GM10248 (cell line): Measurements from ENCODE around the gene IRF2BP2.
"Not testable (repeated sequence)": the region's sequence is repeated elsewhere in the genome, so short reads cannot be mapped to it uniquely, and the experiment has no call there.

Source experiments
- CTCF ChIA-PET: fragments of 300-600 bp; sonication (Branson Sonifier 250); formaldehyde crosslinking; extraction: SDS; loops from one replicate; lab custom pipeline; 2021; ENCODE audit warnings: antibody characterized with exemption; lab: Yijun Ruan, JAX
- POLR2A ChIA-PET: fragments of 350-650 bp; sonication (Branson Sonifier 250); formaldehyde crosslinking; extraction: SDS; loops from one replicate; lab custom pipeline; 2020; ENCODE audit warnings: antibody characterized with exemption; lab: Yijun Ruan, JAX
- DNase-seq: peaks from one replicate; pipeline ENCODE4 v3.0.0; 2012; ENCODE audit errors: extremely low spot score
- TF ChIP-seq, protein P1 (sequence below): IDR thresholded peaks from 2 replicates; pipeline ENCODE4 v1.5.1; 2012; ENCODE audit warnings: mild to moderate bottlenecking, low read depth; ENCODE audit errors: extremely low read depth, missing control alignments, control extremely low read depth

The IRF2BP2 gene

DNA sequence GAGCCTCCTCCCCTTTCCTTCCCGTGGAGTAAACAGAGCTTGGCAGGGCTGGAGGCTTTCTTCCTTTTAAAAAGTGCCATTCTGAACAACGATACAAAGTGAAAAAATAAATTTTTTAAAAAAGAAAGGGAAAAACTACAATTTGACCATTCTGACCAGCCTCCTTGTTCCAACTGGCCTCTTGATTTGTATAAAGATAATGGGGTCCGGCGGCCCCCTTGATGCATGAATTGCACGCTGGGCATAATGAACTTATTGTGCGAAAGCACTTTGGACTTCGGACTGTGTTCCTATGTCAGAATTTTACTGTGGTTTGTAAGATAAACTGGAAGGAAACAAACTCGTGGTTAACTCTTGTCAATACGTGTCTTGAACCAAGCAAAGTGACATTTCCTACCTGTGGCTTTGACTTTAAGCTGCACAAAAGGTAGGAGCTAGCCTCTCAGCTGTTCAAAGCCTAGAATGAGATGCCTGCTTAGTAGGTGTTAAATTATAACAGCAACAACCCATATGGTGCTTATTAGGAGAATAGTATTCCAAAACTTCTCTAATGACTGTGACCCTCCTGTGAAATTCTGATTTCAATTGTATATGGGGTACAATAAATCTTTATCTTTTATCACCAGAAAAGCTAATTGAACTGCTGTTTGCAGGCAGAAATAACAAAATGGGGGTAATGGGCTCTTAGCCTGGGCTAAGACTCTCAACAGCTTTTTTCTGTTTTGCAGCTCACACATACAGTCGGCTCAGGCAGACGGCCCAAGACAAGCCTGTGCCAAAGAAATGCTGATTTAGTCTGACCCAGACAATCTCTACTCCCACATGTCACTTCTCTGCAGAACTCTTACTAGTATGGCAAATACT is 9.3 kb downstream of the IRF2BP2 start:
- POLR2A ChIA-PET = interaction anchor here (0.6 to 2.6 kb wide), 6 partner anchors 10 to 479 kb away, joined by 3 to 20 read pairs (median 4); partner anchors contain the start of gene IRF2BP2
- CTCF ChIA-PET = interaction anchor here (0.7 to 1.5 kb wide), 4 partner anchors 11 to 483 kb away, joined by 3 to 4 read pairs (median 4); no protein-coding TSS in a partner anchor
- DNase-seq = no peak
- TF ChIP-seq, protein P1, sequence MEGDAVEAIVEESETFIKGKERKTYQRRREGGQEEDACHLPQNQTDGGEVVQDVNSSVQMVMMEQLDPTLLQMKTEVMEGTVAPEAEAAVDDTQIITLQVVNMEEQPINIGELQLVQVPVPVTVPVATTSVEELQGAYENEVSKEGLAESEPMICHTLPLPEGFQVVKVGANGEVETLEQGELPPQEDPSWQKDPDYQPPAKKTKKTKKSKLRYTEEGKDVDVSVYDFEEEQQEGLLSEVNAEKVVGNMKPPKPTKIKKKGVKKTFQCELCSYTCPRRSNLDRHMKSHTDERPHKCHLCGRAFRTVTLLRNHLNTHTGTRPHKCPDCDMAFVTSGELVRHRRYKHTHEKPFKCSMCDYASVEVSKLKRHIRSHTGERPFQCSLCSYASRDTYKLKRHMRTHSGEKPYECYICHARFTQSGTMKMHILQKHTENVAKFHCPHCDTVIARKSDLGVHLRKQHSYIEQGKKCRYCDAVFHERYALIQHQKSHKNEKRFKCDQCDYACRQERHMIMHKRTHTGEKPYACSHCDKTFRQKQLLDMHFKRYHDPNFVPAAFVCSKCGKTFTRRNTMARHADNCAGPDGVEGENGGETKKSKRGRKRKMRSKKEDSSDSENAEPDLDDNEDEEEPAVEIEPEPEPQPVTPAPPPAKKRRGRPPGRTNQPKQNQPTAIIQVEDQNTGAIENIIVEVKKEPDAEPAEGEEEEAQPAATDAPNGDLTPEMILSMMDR = no peak

DNA sequence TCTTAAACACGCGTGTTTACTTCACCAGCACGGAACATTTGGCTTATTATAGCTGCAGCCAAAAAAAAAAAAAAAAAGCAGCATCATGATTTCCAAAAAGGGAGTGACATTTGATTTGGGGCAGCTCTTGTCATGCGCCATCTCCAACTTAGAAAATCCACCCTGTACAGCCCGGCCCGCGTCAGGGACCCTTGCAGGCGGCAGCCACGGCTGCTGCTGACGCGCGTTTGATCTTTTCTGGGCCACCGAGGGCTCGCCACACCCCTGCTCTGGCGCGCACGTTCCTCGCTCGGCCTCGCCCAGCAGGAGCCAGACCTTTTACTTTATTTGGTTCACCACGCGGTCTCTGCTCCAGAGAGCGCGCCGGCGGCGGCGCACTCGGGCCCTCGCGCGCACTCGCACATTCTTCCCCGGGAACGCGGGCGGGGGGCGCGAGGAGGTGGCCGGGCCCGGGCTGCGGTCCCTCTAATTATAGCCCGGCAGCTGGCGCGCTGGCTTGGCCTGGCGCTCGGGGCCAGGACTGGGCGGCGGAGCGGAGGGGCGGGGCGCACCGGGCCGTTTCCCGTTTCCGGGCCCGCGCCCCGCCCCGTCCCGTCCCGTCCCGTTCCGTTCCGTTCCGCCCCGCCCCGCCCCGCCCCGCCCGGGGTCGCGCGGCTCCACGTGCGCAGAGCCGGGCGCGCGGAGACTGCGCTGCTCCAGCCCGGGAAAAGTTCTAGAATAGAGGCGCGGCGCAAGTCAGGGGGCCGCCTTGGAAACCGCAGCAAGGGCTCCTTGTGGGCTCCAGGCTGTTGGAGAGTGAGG is 10.2 kb downstream of the IRF2BP2 start:
- TF ChIP-seq, protein P1 = peak; percentile 9
- CTCF ChIA-PET = interaction anchor here (1.5 to 2.8 kb wide), 2 partner anchors 12 to 484 kb away, joined by 4 to 12 read pairs; no protein-coding TSS in a partner anchor

GRCh38 chr1:234598974-234599616 is 10.9 kb downstream of the IRF2BP2 start:
- TF ChIP-seq, protein P1 = no peak
- ChIA-PET POLR2A (interaction anchor here (0.6 to 1.4 kb wide), 2 partner anchors 12 to 328 kb away, joined by 3 to 9 read pairs; no protein-coding TSS in a partner anchor), CTCF (interaction anchor here (1.3 to 2.8 kb wide), 5 partner anchors 18 to 489 kb away, joined by 3 to 12 read pairs (median 4); no protein-coding TSS in a partner anchor)
- no peak for DNase-seq

More for the DNA sequence above, 10.2 kb downstream of the IRF2BP2 start:
- DNase-seq = peak; percentile 86
- POLR2A ChIA-PET = interaction anchor here (0.6 to 2.6 kb wide), 6 partner anchors 9 to 327 kb away, joined by 3 to 20 read pairs (median 6); partner anchors contain the start of gene IRF2BP2

GRCh38 chr1:234597894-234598293 is 12.1 kb downstream of the IRF2BP2 start:
- ChIA-PET POLR2A (interaction anchor here (0.5 to 0.6 kb wide), 2 partner anchors 12 to 224 kb away, joined by 3 read pairs; partner anchors contain the start of gene IRF2BP2), CTCF (interaction anchor here (0.6 to 2.8 kb wide), 12 partner anchors 13 to 491 kb away, joined by 3 to 12 read pairs (median 4); no protein-coding TSS in a partner anchor)
- DNase-seq = peak; percentile 49
- TF ChIP-seq, protein P1 = peak; percentile 69

DNA sequence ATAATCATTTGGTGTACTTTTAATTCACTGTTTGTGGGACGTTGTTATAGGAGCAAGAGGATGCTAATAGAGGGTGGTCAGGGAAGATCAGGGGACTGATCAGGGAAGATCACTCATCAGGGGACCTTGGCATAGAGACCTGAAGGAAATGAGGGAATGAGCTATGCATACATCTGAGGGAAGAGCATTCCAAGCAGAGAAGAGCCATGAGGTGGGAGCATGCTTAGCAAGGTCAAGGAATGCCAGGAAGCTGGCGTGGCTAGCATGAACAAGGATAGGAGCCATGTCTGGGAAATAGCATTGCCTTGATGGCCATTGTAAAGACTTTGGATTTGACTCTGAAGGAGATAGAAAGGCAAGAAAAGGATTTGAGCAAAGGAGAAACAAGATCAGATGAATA is 14.1 kb downstream of the IRF2BP2 start:
- no peak for DNase-seq
- TF ChIP-seq, protein P1 = no peak
- POLR2A ChIA-PET = no interaction called here
- CTCF ChIA-PET = interaction anchor here (1.0 to 1.3 kb wide), 3 partner anchors 13 to 498 kb away, joined by 3 read pairs; partner anchors contain the start of gene IRF2BP2

DNA sequence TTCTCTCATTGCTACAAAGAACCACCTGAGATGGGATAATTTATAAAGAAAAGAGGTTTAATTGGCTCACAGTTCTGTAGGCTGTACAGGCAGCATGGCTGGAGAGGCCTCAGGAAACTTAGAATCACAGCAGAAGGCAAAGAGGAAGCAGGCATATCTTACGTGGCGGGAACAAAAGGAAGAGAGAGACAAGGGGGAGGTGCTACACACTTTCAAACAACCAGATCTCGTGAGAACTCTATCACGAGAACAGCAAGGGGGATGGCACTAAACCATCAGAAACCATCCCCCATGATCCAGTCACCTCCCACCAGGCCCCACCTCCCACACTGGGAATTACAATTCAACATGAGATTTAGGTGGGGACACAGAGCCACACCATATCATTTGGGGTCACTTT is 15.4 kb downstream of the IRF2BP2 start:
- DNase-seq, POLR2A ChIA-PET, CTCF ChIA-PET: not testable (repeated sequence)
